Smooth muscle cell (in vitro differentiated cells): ENCODE measurements around the gene NLRP3. TPM values are rescaled to one million over a fixed set of nuclear protein-coding genes. Genes with fewer than 3 reads are reported as not detected.

ENCODE experiments used
- DNase-seq: peaks from one replicate; lab custom pipeline; 2025; ENCODE audit not compliant: unreplicated experiment; lab: John Stamatoyannopoulos, UW
- H2AFZ ChIP-seq: fragments of 200-600 bp; sonication (generic); 2 replicates; pipeline ENCODE4 v1.6.0; 2016; ENCODE audit warnings: antibody characterized with exemption, low read depth, mild to moderate bottlenecking
- H3F3A ChIP-seq: fragments of 200-600 bp; sonication (generic); 2 replicates; pipeline ENCODE4 v1.6.0; 2017; ENCODE audit warnings: antibody characterized with exemption, low read depth
- H3K27ac ChIP-seq: fragments of 200-600 bp; sonication (generic); 2 replicates; pipeline ENCODE4 v1.5.1; 2016; ENCODE audit warnings: low read depth, mild to moderate bottlenecking
- H3K27me3 ChIP-seq: fragments of 200-600 bp; sonication (generic); 2 replicates; pipeline ENCODE4 v1.6.1; 2016; ENCODE audit warnings: low read depth, mild to moderate bottlenecking
- H3K36me3 ChIP-seq: fragments of 200-600 bp; sonication (generic); 2 replicates; pipeline ENCODE4 v1.5.1; 2016; ENCODE audit warnings: low read depth
- H3K4me1 ChIP-seq: fragments of 200-600 bp; sonication (generic); 2 replicates; pipeline ENCODE4 v1.5.1; 2016; ENCODE audit warnings: low read depth
- H3K4me2 ChIP-seq: fragments of 200-600 bp; sonication (generic); 2 replicates; pipeline ENCODE4 v1.6.0; 2016; ENCODE audit warnings: mild to moderate bottlenecking
- H3K4me3 ChIP-seq: fragments of 200-600 bp; sonication (generic); 2 replicates; pipeline ENCODE4 v1.5.1; 2016; ENCODE audit warnings: mild to moderate bottlenecking
- H3K79me2 ChIP-seq: fragments of 200-600 bp; sonication (generic); 2 replicates; pipeline ENCODE4 v1.6.0; 2016; ENCODE audit warnings: low read depth, mild to moderate bottlenecking
- H3K9ac ChIP-seq: fragments of 200-600 bp; sonication (generic); 2 replicates; pipeline ENCODE4 v1.6.0; 2016; ENCODE audit warnings: low read depth
- H3K9me3 ChIP-seq: fragments of 200-600 bp; sonication (generic); replicated peaks from 2 replicates; pipeline ENCODE4 v1.5.1; 2016; ENCODE audit warnings: low read depth
- H4K20me1 ChIP-seq: fragments of 200-600 bp; sonication (generic); 2 replicates; pipeline ENCODE4 v1.6.0; 2016; ENCODE audit warnings: low read depth
- WGBS: methylation state at CpG from one replicate; pipeline ENCODE4 v1.1.7; 2016; ENCODE audit warnings: low lambda C conversion rate; 5-methylcytosine and 5-hydroxymethylcytosine counted together
- polyA plus RNA-seq: library from polyadenylated mRNA; unstranded; fragments of >200 nt; fragmentation: Nextera tagmentation; extraction: Ambion mirVana; gene quantifications from 2 replicates; pipeline ENCODE4 v1.2.1, GENCODE V29; 2016
- total RNA-seq: library from RNA; depleted of rRNA; stranded (reverse); fragments of >200 nt; gene quantifications from 2 replicates; pipeline ENCODE4 v1.2.3, GENCODE V29; 2014
- TF ChIP-seq, protein P1 (sequence below): fragments of 200-600 bp; sonication (generic); IDR thresholded peaks from 2 replicates; pipeline ENCODE4 v1.5.1; 2017; ENCODE audit warnings: borderline replicate concordance, mild to moderate bottlenecking, antibody characterized with exemption; ENCODE audit not compliant: insufficient read depth, poor library complexity, severe bottlenecking

NLRP3 gene
- total and polyA plus RNA-seq, 2 experiments from 2014 or later: 0.58 to 1.4 TPM

DNA sequence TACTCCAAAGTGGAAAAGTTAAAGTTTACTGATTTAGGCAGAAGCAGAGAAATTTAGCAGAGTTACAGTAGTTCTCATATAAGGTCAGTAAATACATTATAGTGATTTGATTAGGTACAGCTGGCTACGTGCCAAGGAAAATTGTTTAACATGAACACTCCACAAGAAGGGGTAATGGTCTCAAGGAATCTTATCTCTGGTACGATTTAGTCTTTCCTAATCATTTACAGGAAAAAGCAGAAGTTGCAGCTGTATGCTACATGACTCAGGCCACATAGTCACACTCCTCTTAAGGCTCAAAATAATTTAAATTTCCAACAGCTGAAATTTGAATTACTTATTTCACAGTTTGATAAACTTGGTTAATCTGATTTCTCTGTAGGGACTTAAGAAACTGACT is 78.8 kb downstream of the NLRP3 start:
- TF ChIP-seq, protein P1, sequence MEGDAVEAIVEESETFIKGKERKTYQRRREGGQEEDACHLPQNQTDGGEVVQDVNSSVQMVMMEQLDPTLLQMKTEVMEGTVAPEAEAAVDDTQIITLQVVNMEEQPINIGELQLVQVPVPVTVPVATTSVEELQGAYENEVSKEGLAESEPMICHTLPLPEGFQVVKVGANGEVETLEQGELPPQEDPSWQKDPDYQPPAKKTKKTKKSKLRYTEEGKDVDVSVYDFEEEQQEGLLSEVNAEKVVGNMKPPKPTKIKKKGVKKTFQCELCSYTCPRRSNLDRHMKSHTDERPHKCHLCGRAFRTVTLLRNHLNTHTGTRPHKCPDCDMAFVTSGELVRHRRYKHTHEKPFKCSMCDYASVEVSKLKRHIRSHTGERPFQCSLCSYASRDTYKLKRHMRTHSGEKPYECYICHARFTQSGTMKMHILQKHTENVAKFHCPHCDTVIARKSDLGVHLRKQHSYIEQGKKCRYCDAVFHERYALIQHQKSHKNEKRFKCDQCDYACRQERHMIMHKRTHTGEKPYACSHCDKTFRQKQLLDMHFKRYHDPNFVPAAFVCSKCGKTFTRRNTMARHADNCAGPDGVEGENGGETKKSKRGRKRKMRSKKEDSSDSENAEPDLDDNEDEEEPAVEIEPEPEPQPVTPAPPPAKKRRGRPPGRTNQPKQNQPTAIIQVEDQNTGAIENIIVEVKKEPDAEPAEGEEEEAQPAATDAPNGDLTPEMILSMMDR: no peak
- H3K27me3 ChIP-seq: no peaks in the 10 kb centered on the region

DNA sequence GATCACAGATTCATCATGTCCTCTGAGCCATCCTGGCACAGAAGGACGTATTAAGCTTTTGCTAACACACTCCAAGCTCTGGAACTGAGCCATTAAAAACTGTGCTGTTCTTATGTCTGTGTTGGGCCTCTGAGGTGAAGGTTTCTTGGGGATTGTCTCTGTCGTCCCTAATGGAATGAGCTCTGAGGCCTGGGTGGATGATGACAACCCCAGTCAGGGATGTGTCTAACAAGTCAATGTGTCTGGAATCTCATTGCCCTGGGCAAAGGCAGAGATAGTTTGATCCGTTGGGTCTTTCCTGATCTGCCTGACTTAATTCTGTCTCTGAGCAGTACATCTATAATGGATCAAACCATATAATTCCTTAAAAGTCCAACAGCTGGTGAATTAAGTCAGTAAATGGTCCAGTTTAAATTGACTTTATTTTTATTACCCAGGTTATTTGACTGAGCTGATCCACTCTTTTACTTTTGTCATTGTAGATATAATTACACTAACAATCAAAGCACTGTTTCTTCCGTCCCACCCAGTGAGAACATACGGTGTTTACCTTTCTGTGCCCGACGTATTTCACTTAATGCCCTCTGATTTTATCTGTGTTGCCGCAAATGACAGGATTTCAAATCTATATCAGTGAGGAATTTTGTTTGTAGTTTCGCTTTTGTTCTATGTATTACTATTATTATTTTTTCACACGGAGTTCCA is 80.8 kb downstream of the NLRP3 start:
- Histone ChIP-seq H3K4me1 (peaks cover 12% of the 10 kb centered on the region), H3F3A (no peaks in the 10 kb centered on the region), H3K36me3 (no peaks in the 10 kb centered on the region), H2AFZ (peak overlapping the region; percentile 3), H3K4me2 (peak overlapping the region; percentile 13), H3K27me3 (no peaks in the 10 kb centered on the region), H3K9me3 (no peaks in the 10 kb centered on the region), H3K27ac (peak overlapping the region; percentile 65), H3K4me3 (no peak overlapping the region), H4K20me1 (no peaks in the 10 kb centered on the region), H3K9ac (no peak overlapping the region), H3K79me2 (no peaks in the 10 kb centered on the region)
- TF ChIP-seq, protein P1: no peak
- DNase-seq: no peak
- WGBS: 63% methylated on average over 10 of the region's 10 CpGs

More for the DNA sequence above, 78.8 kb downstream of the NLRP3 start:
- peak overlapping the region; percentile 22 for H2AFZ ChIP-seq
- no peak overlapping the region for H3K9ac ChIP-seq
- H3K4me3 ChIP-seq: no peak overlapping the region
- H3K9me3 ChIP-seq: no peaks in the 10 kb centered on the region
- no peak for DNase-seq
- WGBS: 30% methylated on average over 2 of the region's 2 CpGs
- H3K36me3 ChIP-seq: no peaks in the 10 kb centered on the region
- peak overlapping the region; percentile 3 for H3K27ac ChIP-seq
- no peaks in the 10 kb centered on the region for H3F3A ChIP-seq
- no peaks in the 10 kb centered on the region for H3K79me2 ChIP-seq
- H3K4me1 ChIP-seq: peaks cover 12% of the 10 kb centered on the region
- H3K4me2 ChIP-seq: peak overlapping the region; percentile 70
- H4K20me1 ChIP-seq: no peaks in the 10 kb centered on the region

Other genes with a start within 250 kb of the NLRP3 start
- 47.2 and 70.3 TPM in 2 replicates for gene ZNF124, start 244.2 kb upstream of the NLRP3 start, total RNA-seq
- 4.2 and 6.3 TPM in 2 replicates for gene ZNF124, start 244.2 kb upstream of the NLRP3 start, polyA plus RNA-seq
- gene VN1R5, start 160.1 kb upstream of the NLRP3 start, total RNA-seq: not detected in 2 replicates
- gene VN1R5, start 160.1 kb upstream of the NLRP3 start, polyA plus RNA-seq: not detected in 2 replicates
- 37.0 and 39.5 TPM in 2 replicates for gene ZNF496, start 84.3 kb upstream of the NLRP3 start, total RNA-seq
- gene ZNF496, start 84.3 kb upstream of the NLRP3 start, polyA plus RNA-seq: 14.8 and 19.8 TPM in 2 replicates
- not detected in 2 replicates for gene OR2B11, start 41.9 kb downstream of the NLRP3 start, total RNA-seq
- gene OR2B11, start 41.9 kb downstream of the NLRP3 start, polyA plus RNA-seq: not detected in 2 replicates
- not detected in 2 replicates for gene OR2C3, start 120.3 kb downstream of the NLRP3 start, total RNA-seq
- not detected in 2 replicates for gene OR2C3, start 120.3 kb downstream of the NLRP3 start, polyA plus RNA-seq
- not detected in 2 replicates for gene GCSAML, start 133.0 kb downstream of the NLRP3 start, total RNA-seq
- not detected in 2 replicates for gene GCSAML, start 133.0 kb downstream of the NLRP3 start, polyA plus RNA-seq
- not detected in 2 replicates for gene OR2G2, start 172.2 kb downstream of the NLRP3 start, total RNA-seq
- not detected in 2 replicates for gene OR2G2, start 172.2 kb downstream of the NLRP3 start, polyA plus RNA-seq
- not detected in 2 replicates for gene OR2G3, start 189.4 kb downstream of the NLRP3 start, total RNA-seq
- gene OR2G3, start 189.4 kb downstream of the NLRP3 start, polyA plus RNA-seq: not detected in 2 replicates